ENCODE measurements around the gene GABBR1.
A peak's percentile ranks its signal among the peaks of the same experiment; 100 is the strongest.

Gene GABBR1

GRCh38 chr6:29653452-29654038, 20.6 kb upstream of the GABBR1 start:
- no peak overlapping the region for H3K9ac ChIP-seq
- H3K4me2 ChIP-seq = peak overlapping the region; percentile 29; the same call in 1 of the 2 replicates
- H3K4me3 ChIP-seq (IDR thresholded peaks at IDR 0.05; ENCODE audit: insufficient read depth, low read depth, low read length) = no peak overlapping the region
- TF ChIP-seq CTCF (conservative IDR thresholded peaks at IDR 0.05; ENCODE audit: low read depth, low read length) = peak; percentile 81
- H3K4me1 ChIP-seq (ENCODE audit: low read depth, poor library complexity, severe bottlenecking) = peaks cover 35% of the 10 kb centered on the region
- H3K79me2 ChIP-seq (ENCODE audit: insufficient read depth, low read depth) = no peaks in the 10 kb centered on the region
- H3K27ac ChIP-seq = no peak overlapping the region
- H2AFZ ChIP-seq (ENCODE audit: low read depth) = no peak overlapping the region
- H3K27me3 ChIP-seq (ENCODE audit: insufficient read depth, low read depth) = no peaks in the 10 kb centered on the region
- H3K36me3 ChIP-seq (ENCODE audit: insufficient read depth) = no peaks in the 10 kb centered on the region
- no peaks in the 10 kb centered on the region for H4K20me1 ChIP-seq (ENCODE audit: insufficient read depth)

DNA sequence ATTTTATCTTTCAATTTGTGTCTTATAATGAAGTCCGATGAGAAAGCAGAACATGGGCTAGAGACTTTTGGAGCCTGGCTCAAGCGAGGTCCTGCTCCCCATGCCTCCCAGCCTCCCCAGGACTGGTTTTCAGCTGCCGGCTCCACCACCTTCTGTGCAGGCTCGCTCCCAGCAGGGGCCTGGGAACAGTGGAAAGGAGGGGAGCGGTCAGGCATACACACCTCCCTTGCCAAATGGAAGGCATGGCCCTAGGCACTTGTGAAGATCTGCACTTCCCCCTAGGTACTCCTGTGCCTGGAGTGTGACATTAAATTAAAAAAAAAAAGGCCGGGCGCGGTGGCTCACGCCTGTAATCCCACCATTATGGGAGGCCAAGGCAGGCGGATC, 19.2 kb upstream of the GABBR1 start:
- Histone ChIP-seq H3K9ac (no peak overlapping the region), H3K27ac (no peak overlapping the region), H3K27me3 (ENCODE audit: insufficient read depth, low read depth) (no peaks in the 10 kb centered on the region), H3K79me2 (ENCODE audit: insufficient read depth, low read depth) (no peaks in the 10 kb centered on the region), H3K36me3 (ENCODE audit: insufficient read depth) (no peaks in the 10 kb centered on the region), H3K4me2 (no peak overlapping the region), H4K20me1 (ENCODE audit: insufficient read depth) (no peaks in the 10 kb centered on the region), H3K4me1 (ENCODE audit: low read depth, poor library complexity, severe bottlenecking) (peaks cover 35% of the 10 kb centered on the region), H3K4me3 (IDR thresholded peaks at IDR 0.05; ENCODE audit: insufficient read depth, low read depth, low read length) (no peak overlapping the region), H2AFZ (ENCODE audit: low read depth) (no peak overlapping the region)
- TF ChIP-seq CTCF (conservative IDR thresholded peaks at IDR 0.05; ENCODE audit: low read depth, low read length) = no peak

GRCh38 chr6:29651413-29652197, 18.6 kb upstream of the GABBR1 start:
- H2AFZ ChIP-seq (ENCODE audit: low read depth) = no peak overlapping the region
- H3K79me2 ChIP-seq (ENCODE audit: insufficient read depth, low read depth) = no peaks in the 10 kb centered on the region
- TF ChIP-seq CTCF (conservative IDR thresholded peaks at IDR 0.05; ENCODE audit: low read depth, low read length) = peak; percentile 82

DNA sequence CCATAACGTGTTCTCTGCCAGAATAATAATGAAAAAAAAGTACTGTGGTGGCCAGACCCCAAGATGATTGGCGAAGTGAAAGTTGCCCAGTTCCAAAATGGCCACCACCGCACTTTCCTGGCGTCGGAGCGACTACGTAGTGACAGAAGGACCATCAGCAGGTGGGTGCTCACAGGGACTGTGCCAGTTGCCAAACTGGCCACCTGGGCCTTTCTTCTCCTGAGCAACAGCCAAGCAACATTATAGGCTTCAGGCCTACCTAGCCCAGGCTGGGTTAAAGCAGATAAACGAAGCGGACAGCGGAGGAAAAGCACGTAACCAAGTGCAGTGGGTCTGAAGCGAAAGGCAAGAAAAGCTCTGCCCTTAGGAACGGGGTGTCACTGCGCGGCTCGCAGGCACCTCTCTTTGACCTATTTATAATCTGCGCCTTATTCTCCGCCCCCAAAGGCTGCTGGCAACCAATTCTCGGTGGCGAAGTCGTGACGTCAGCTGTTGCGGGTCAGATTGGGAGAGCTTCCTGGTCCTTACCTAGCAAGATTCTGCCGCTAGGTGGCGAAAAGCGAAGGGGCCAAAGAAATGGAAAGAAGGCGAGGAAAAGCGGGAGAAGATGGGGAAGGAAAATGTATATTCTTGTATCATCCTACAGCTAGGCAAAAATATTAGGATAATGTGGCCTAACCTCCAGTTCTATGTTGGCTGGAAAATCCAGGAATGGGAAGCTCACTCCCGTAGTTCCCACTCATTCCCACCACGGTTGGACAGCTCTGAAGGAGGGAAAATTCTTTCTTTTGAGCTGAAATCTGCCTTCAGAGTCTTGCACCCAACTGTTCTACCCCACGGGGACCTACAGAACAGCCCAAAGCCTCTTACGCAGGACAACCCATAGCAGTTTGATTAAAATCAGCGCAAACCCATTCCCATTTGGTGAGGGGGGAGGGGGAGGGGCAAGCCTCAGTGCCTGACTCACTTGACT, 17.0 kb upstream of the GABBR1 start:
- Histone ChIP-seq H3K27me3 (ENCODE audit: insufficient read depth, low read depth) (no peaks in the 10 kb centered on the region), H3K9ac (peak overlapping the region; percentile 76), H3K4me1 (ENCODE audit: low read depth, poor library complexity, severe bottlenecking) (peaks cover 17% of the 10 kb centered on the region), H3K4me2 (peak overlapping the region; percentile 66), H3K79me2 (ENCODE audit: insufficient read depth, low read depth) (no peaks in the 10 kb centered on the region), H4K20me1 (ENCODE audit: insufficient read depth) (no peaks in the 10 kb centered on the region), H3K27ac (peak overlapping the region; percentile 86), H3K36me3 (ENCODE audit: insufficient read depth) (no peaks in the 10 kb centered on the region), H3K4me3 (IDR thresholded peaks at IDR 0.05; ENCODE audit: insufficient read depth, low read depth, low read length) (no peak overlapping the region), H2AFZ (ENCODE audit: low read depth) (peak overlapping the region; percentile 67)
- peak; percentile 91 for TF ChIP-seq CTCF (conservative IDR thresholded peaks at IDR 0.05; ENCODE audit: low read depth, low read length)

More at GRCh38 chr6:29651413-29652197, 18.6 kb upstream of the GABBR1 start:
- H3K4me1 ChIP-seq (ENCODE audit: low read depth, poor library complexity, severe bottlenecking) = peaks cover 33% of the 10 kb centered on the region
- H3K36me3 ChIP-seq (ENCODE audit: insufficient read depth) = no peaks in the 10 kb centered on the region
- H3K27me3 ChIP-seq (ENCODE audit: insufficient read depth, low read depth) = no peaks in the 10 kb centered on the region
- H3K27ac ChIP-seq = no peak overlapping the region
- H4K20me1 ChIP-seq (ENCODE audit: insufficient read depth) = no peaks in the 10 kb centered on the region
- H3K9ac ChIP-seq = no peak overlapping the region
- H3K4me3 ChIP-seq (IDR thresholded peaks at IDR 0.05; ENCODE audit: insufficient read depth, low read depth, low read length) = no peak overlapping the region
- 0 out of 2 replicates have a peak overlapping the region, but pooled peaks have one; percentile 5 for H3K4me2 ChIP-seq

All from KMS-11 (cell line).